ENCODE data around the gene USP6.
A peak's percentile ranks its signal among the peaks of the same experiment; 100 is the strongest.
"Not testable (repeated sequence)": the region's sequence is repeated elsewhere in the genome, so short reads cannot be mapped to it uniquely, and the experiment has no call there.

Gene USP6

DNA sequence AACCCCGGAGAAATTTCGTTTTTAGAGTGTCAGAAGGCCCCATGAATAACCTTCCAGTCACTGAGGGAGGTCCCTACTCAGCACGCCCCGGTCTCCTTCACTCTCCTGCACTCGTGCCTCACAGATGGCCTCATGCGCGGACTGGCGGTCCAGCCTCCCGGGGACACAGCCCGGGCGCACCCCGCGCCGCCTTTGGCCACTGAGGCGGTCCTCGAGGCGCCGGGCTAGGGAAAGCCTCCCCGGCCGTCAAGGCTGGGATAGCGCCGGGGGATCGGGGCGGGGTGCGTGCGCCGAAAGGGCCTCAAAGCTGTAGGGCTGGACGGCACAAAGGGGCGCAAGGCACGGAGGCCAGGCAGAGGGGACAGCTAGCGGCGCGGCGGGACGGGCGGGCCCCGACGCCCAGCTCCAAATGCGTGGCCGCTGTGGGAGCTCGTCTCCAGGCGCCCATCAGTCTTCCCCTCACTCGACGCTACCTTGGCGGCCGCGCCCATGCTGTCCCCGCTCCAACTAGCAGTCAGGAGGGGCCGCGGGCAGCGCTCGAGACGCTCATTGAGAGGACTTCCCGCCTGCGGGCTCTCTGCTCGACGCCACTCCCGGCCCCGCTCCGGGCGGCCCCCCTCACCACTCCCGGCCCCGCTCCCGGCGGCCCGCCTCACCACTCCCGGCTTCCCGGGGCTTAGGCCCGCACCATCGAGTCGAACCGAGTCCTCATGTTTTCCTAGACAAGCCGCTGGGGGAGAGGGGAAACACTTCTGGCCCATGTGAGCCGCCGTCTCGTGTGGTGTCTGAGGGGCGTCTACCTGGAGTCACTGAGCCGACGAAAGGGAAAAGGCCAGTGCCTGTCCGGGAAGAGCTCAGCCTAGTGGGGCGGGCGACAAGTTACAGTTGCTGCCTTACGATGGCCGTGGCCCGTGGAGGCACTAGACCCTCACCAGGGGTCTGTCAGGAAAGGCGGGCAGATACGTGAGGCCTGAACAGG, at the start of gene USP6:
Gene USP6, plus strand, starts transcription at position 360 of the 979 bp plus-strand sequence. CDS start 14,336 bp downstream, outside the sequence.
- DNase-seq (ENCODE audit: low read depth in 2 of 2): no peak

DNA sequence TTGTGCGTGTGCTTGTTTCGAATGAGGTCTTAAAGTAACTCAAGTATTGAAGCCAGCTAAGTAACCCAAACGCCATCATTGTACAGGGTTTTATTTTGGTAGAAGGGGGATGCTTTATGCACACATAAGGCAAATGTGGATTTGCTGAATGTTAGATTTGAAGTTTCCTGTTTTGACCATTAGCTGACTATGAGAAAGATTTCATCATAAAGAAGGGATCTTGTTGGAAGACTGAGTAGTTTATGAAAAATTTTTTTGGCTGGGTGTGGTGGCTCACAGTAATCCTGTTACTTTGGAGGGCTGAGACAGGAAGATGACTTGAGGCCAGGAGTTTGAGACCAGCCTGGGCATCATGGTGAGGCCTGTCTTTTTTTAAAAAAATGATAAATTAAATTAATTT, 47.6 kb upstream of the USP6 start:
- DNase-seq (ENCODE audit: low read depth in 2 of 2): no peak

DNA sequence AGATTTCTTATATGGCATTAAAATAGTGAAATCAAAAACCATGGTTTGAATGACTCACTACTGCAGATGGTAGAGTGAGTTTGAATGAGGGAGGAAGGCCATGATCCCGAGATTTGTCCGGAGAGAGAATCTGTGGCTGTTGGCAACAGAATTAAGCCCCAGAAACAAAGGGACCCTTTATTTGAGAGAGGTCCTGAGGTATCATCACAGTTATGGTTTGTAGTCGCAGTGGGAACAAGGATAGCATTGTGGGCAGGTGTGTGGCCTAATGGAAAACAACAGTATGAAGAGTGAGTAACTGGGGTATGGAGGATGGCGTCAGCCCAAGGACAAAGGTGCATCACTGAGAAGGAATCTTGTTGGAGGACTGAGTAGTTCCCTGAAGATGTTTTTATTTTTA, 46.1 kb upstream of the USP6 start:
- DNase-seq (ENCODE audit: low read depth in 2 of 2): no peak

DNA sequence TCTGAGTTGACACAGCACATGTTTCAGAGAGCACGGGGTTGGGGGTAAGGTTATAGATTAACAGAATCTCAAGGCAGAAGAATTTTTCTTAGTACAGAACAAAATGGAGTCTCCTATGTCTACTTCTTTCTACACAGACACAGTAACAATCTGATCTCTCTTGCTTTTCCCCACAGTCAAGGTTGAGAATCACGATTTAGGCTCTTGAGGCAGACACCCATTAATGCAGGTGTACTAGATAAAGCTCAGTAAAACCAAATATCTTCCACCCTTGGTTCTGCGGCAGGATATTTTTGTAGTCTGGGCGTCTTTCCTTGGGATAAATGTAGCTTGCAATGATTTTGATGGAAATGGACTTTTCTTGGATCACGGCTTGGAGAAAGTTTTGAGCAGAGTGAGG, 40.4 kb upstream of the USP6 start:
- not testable (repeated sequence) for DNase-seq (ENCODE audit: low read depth in 2 of 2)

DNA sequence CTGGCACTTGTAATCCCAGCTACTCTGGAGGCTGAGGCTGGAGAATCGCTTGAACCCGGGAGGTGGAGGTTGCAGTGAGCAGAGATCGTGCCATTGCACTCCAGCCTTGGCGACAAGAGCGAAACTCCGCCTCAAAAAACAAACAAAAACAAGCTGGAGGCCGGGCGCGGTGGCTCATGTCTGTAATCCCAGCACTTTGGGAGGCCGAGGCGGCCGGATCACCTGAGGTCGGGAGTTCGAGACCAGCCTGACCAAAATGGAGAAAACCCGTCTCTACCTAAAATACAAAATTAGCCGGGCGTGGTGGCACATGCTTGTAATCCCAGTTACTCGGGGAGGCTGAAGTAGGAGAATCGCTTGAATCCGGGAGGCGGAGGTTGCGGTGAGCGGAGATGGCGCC, 38.6 kb upstream of the USP6 start:
- not testable (repeated sequence) for DNase-seq (ENCODE audit: low read depth in 2 of 2)

DNA sequence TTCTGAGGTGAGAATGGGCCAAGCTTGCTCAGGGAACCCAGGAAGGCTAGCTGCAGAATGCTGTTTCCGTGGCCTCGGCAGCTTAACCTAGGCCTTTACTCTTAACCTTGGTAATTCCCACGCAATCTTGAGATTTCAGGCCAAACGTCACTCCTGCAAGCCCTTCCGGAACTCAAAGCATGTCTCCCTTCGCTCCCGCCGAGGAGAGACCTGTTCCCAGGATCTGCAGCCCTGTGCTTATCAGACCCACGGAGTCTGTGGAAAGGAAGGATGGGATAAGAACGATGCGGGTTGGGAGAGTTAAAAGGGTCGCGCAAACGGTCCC, 38.1 kb upstream of the USP6 start:
- no peak for DNase-seq (ENCODE audit: low read depth in 2 of 2)

DNA sequence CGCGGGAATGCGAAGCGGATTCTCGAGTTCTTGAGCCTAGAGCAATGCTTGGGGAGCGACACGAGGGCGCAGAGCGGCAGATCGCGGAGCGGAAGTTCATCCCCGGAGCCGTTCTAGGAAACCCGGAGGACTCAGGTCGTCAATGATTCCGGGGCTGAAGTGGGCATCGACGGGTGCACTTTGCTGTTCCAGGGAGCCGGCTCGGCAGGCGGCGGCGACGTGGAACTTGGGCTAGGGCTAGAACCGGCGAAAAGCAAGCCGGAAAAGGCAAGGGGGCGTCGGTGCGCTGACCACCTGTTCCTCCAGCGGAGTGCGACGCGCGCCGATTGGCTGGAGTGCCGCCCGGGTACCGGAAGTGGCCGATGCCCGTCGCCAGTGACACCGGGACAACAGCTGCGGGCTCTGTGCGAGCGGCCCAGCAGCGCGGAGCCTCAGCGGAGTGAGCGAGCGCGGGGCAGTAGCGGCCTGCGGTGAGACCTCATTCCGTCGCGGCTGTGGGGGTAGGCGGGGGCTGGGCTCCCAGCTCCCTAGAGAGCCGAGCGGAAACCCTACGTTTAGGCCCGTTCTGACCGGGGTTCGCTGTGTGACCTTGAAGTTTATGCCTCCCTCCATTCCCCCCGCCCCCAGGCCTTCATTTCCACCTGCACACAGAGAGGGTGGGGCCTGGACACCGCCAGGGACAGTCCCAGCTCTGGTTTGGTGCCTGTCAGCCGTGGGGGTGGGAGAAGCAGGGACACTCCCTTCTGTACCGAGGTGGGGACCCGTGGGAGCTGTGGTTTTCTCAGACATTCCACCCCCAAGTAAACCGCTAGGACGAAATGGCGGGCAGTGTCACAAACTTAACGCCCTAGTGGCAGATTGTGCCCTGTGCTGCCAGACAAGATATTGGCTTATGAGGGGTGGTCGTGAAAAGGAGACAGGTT, 37.5 kb upstream of the USP6 start, which contains the start of gene ZFP3:
Gene ZFP3, plus strand, starts transcription at position 362 of the 923 bp plus-strand sequence. CDS start 13,038 bp downstream, outside the sequence.
- peak; percentile 70 to 78 for DNase-seq (ENCODE audit: low read depth in 2 of 2)

DNA sequence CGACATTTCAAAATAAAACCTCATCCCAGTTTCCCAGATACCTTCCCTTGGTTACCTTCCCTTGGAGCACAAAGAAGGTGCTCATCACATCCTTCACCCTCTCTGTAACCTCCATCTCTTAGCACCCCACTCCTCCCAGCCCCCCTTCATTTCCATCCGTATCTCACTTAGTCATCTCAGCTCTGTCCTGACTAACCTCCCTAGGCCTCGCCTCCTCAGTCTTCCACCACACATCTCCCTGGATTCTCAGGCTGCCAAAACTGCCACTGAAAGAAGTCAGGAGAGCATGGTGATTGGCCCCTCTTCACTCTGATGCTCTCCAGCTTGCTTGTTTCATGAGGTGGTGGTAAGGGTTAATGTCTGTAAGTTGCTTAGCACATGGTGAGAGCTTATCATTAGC, 35.2 kb upstream of the USP6 start:
- no peak for DNase-seq (ENCODE audit: low read depth in 2 of 2)

DNA sequence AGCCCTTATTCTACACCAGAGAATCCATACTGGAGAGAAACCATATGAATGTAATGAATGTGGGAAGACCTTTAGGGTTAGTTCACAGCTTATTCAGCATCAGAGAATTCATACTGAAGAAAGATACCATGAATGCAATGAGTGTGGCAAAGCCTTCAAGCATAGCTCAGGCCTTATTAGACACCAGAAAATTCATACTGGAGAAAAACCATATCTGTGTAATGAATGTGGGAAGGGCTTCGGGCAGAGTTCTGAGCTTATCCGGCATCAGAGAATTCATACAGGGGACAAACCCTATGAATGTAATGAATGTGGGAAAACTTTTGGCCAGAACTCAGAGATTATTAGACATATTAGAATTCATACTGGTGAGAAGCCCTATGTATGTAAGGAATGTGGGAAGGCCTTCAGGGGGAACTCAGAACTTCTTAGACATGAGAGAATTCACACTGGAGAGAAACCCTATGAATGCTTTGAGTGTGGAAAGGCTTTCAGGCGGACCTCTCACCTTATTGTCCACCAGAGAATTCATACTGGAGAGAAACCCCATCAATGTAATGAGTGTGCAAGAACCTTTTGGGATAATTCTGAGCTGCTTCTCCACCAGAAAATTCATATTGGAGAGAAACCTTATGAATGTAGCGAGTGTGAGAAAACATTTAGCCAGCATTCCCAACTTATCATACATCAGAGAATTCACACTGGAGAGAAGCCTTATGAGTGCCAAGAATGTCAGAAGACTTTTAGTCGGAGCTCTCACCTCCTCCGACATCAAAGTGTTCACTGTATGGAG, 23.4 kb upstream of the USP6 start:
- DNase-seq (ENCODE audit: low read depth in 2 of 2): no peak

DNA sequence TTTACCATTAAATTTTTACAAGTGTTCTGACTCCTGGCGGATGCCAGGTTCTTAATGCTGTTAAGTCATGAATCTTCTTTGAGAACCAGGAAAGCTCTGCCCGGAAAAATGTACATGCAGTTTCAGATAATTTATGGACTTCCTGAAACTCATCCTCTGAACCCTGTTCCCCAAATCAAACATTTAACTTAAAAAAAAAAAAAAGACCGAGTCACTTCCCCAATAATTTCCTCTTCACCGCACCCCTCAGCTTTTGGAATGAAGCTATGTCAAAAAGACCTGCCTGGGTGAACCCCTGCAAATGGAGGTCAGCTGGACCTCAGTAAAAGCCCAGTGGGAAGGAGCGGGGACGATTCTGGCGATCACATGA, 19.1 kb upstream of the USP6 start:
- DNase-seq (ENCODE audit: low read depth in 2 of 2): no peak

DNA sequence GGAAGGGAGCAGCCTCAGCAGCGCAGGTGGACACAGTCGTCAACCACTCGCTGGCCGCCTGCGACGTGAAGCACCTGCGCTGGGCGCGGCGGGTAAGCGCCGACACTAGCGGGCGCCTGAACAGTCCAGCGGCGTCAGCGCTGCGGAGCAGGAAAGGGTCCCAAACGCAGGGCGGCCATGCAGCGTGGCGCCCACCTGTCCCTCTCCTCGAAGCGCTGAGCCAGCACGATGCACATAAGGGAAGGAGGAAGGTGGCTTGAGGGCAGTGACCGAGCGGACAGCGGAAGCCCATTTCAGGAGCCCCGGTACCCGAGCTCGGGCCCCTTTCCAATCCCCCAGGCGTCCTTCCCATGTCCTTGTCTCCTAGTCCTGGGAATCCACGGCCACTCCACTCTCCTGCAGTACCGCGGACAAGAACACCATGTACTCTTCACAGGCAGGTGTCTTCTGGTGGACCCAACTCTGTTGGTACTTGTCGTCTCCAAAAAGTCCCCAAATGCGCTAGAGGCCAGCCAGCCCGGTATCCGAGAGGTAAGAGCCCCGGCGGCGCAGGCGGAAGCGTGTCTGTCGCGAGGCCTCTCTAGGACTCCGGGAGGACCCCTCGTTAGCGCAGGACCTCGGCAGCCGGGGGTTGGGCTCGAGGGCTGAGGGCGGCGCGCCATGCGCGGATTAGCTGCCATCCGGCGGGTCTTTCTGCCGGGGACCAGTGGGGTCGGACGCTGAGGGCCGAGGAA, 18.6 kb upstream of the USP6 start:
- peak in 1 of 2 donors; percentile 10 for DNase-seq (ENCODE audit: low read depth in 2 of 2)

DNA sequence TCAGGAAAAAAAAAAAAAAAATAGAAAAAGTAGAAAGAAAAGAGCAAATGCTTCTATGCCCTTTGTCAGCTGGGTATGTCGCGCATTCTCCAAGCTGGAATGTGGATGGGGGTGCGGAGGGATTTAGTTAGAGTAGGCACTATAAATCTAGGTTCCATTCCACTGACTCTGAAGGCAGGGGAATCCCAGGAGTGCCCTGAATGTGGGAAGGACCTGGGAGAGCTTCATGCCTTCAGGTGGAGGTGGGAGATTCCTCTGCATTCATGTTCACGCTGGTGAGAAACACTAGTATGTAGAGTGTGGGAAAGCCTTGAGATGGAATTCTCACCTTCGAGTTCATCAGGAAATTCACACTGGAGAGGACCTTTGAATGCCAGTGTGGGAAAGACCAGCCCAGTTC, 16.6 kb upstream of the USP6 start:
- no peak for DNase-seq (ENCODE audit: low read depth in 2 of 2)

DNA sequence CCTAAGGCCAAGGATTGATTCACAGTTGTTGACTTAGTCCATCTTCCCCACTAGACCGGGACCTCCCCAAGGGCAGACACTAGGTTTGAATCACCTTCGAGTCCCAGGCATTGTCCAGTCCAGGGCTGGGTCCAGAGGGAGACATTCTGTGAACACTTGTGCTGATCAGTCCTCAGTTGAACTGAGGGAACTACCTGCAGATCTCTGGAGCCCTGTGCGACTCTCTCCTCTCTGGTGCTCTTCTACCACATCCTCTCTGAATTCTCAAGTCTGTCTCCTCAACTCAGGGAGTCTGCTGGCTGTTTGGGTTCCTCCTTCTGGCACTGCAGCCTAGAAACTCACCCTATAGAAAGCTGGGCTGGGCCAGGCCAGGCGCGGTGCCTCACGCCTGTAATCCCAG, 15.0 kb upstream of the USP6 start:
- no peak for DNase-seq (ENCODE audit: low read depth in 2 of 2)

DNA sequence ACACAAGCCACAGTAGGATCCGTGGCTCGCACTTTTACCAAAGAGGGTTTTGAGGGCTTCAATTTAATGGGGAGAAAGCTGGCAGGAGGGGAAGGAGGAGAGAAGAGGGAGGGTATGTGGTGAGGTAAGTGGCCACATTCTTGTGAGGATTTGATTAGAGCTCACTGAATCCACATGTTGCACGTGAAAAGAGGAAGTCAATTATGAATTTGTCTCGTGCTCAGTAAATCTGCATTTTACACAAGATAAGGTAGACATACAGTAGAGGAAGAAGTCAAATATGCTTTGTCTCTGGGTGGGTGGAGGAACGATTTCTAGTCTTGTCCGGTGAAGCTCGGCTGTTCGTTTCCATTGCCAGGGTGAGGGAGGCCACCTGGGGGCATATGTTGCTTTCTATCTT, 5.0 kb upstream of the USP6 start:
- DNase-seq (ENCODE audit: low read depth in 2 of 2): no peak

DNA sequence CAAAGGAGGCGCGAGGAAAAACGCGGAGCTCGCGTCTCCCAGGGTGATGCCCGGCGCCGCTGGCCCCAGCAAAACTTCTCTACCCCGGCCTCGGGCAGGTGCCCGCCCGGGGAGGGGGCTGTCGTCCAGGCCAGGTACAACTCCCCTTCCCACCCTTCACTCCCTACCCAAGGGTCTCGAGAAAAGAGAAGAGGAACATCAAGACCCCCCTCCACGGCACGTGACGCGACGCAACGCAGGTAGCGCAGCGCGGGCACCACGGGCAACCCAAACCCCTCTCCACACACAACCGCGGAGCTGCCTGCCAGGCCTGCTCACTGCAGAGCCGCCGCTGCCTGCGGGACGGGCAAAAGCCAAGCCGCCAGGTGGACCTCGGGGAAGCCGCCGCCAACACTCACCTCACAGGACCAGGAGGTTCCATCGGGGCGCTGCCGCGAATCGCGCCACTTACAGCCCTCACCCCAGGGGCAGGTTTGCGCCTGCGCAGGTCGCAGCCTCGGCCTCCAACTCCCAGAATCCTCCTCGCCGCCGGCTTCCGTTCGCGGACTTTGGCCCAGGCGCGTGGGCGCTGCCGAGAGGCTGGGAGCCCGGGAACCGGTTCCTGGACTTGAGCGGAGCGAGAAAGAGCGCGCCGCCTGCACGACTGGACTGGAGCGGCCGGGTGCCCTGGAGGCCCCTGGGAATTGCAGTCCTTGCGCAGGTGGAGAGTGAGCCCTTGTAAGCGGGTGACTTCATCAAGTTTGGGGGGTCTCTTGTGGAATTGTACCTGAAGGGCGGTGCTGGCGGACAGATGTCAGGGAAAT, 4.2 kb upstream of the USP6 start, which contains the start of gene ZNF232:
Gene ZNF232, minus strand, starts transcription at position 477 of the 803 bp plus-strand sequence. Its CDS starts 56 bp downstream, at position 421.
- DNase-seq (ENCODE audit: low read depth in 2 of 2): peak; percentile 92 to 93

DNA sequence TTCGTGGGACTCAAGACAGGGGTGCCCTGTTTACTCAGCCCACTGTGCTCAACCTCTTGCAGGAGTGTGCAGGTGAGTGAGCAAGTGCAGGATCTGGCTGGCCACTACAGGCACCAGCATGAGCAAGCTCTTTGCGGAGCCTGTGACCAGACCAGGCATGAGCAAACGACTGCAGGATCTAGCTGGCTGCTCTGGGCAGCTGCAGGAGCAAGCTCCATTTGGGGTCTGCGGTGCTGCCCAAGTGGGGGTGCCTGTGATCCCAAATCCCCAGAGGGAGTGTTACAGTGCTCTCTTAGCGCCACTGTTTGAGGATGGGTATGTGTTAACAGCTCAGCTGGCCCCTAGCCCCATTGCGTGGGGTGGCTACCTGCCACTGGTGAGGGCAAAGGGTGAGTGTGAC, 2.4 kb downstream of the USP6 start:
- DNase-seq (ENCODE audit: low read depth in 2 of 2): no peak

DNA sequence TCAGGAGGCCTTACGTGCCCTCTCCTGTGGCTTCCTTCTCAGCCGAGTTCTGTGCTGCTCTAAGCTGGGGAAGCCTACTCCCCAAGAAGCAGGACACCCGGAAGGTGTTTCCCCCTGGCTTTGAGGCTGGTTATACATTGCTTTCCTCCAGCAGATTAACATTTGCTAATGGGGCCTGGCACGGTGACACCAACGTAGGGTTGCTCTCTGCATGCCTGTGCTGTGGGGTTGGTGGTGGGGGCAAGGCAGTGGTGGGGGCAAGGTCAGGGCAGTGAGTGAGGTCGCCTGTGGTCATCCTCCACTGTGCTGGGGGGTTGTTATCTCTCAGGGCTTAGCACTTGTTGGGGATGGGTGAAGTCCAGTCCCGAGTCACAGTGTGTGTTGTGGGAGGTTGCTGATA, 4.2 kb downstream of the USP6 start:
- no peak for DNase-seq (ENCODE audit: low read depth in 2 of 2)

DNA sequence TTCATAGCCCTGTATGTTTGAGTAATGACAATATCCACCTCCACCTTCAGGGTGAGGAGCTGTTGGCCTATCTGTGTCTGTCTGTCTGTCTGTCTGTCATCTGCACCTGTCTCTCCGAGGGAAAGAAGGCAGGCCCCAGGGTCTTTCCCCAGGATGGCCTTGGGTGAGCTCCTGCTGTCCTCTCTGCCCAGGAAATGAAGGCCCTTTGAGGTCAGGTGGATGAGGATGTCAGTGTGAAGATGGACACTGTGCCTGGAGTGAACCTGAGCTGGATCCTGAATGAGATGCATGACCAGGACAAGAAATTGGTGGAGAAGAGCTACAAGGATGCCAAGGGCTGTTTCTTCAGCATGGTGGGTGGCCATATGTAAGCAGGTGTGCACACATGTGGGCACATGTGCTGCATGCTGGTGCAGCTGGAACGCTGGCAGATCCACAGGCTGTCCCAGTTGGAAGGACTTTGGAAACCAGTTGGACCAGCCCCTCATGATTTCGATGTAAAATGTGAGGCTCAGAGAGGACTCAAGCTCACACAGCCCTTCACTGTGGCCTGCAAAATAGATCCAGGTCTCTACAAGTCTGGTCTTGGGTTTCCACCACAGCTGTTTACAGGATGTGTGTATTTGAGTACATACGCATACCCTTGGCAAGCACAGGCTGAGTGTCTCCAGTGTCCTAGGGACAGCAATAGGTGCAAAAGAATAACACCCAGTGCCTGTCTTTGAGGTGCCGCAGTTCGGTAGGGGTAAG, 4.8 kb downstream of the USP6 start:
- not testable (repeated sequence) for DNase-seq (ENCODE audit: low read depth in 2 of 2)

DNA sequence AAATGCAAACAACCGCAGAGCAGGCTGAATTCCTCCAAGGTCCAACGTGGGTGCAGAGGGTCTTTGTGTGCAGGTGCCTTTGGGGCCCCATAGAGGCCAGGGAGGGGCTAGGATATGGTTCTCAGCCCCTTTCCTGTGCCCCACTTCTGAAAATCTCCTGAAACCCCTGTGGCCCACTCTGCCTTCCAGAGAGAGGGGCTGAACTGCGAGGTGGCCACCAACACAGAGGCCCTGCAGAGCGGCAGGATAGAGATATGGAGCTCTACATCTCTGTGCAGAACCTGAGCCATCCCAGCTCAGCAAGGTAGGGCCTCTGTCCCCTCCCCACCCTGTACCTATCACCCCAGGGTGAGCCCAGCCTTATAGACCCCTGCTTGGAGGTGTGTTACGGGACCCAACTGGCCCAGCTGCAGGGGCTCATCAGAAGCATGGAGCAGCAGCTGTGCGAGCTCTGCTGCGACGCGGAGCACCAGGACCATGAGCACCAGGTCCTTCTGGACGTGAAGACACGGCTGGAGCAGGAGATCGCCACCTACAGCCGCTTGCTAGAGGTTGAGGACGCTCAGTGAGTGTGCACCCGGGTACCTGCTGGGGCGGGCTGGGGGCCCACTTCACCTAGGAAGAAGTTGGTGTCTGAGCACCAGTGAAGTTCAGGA, 5.5 kb downstream of the USP6 start:
- no peak for DNase-seq (ENCODE audit: low read depth in 2 of 2)

Data from stimulated activated CD8-positive, alpha-beta memory T cell treated with anti-CD3 and anti-CD28 coated beads, Interleukin-15, amount 100 ng/mL, for 48 hours (primary cell).